Uterus (tissue), 4 donors: ENCODE data around the gene LGMN. TPM values are rescaled to one million over a fixed set of nuclear protein-coding genes. Genes with fewer than 3 reads are reported as not detected.

Experiments
- DNase-seq, 2 donors: peaks; one replicate each; pipeline ENCODE4 v3.0.0-alpha.2; 2019 to 2020
- H3K27ac ChIP-seq, 2 donors: fragments of 200-600 bp; sonication (generic); 1 replicate in 1 of 2; 2 replicates in 1 of 2; pipeline ENCODE4 v1.5.1; 2016 to 2018
- H3K27me3 ChIP-seq, 2 donors: fragments of 200-600 bp; sonication (generic); one replicate each; pipeline ENCODE4 v1.5.1; 2018 to 2019; ENCODE audit warnings: control low read depth in 1 of 2
- H3K36me3 ChIP-seq, 2 donors: fragments of 200-600 bp; sonication (generic); one replicate each; pipeline ENCODE4 v1.5.1; 2019; ENCODE audit warnings: control low read depth in 1 of 2
- H3K4me1 ChIP-seq, 2 donors: fragments of 200-600 bp; sonication (generic); one replicate each; pipeline ENCODE4 v1.5.1; 2018 to 2019; ENCODE audit warnings: control low read depth in 1 of 2
- H3K4me3 ChIP-seq, 2 donors: fragments of 200-600 bp; sonication (generic); 1 replicate in 1 of 2; 2 replicates in 1 of 2; pipeline ENCODE4 v1.5.1; 2018 to 2019; ENCODE audit warnings: mild to moderate bottlenecking in 1 of 2
- H3K9me3 ChIP-seq, 2 donors: fragments of 200-600 bp; sonication (generic); one replicate each; pipeline ENCODE4 v1.5.1; 2019; ENCODE audit warnings: control low read depth in 1 of 2
- CTCF ChIP-seq, 4 experiments: fragments of 200-600 bp in 2 of 4; fragments of 450-650 bp in 2 of 4; sonication (generic) in 2 of 4; IDR thresholded peaks; one replicate each; pipeline ENCODE4 v1.5.1; 2016 to 2019; ENCODE audit warnings: antibody characterized with exemption in 4 of 4, mild to moderate bottlenecking in 2 of 4, moderate library complexity in 1 of 4
- POLR2A ChIP-seq, 2 donors: fragments of 450-650 bp; IDR thresholded peaks; one replicate each; pipeline ENCODE4 v1.6.1; 2016; ENCODE audit warnings: antibody characterized with exemption in 2 of 2, mild to moderate bottlenecking in 1 of 2, moderate library complexity in 1 of 2
- intact Hi-C: fragments of 100-400 bp; cut with DNase I; formaldehyde crosslinking; loops from one replicate; pipeline ENCODE4 v1.15.1; 2023; ENCODE audit warnings: low total_unique reads
- total RNA-seq, 4 donors: library from RNA; depleted of rRNA in 3 of 4; stranded (reverse); fragments of >200 nt in 3 of 4; gene quantifications; one replicate each; pipeline versions ENCODE4 v1.1.0 to v1.2.4, GENCODE V29; 2014 to 2023
- donor health status: DM: yes; HTN: yes; CAD: no.

Gene LGMN
- total RNA-seq, 4 donors from 2014 or later = 13.6 to 91.4 (median 69.1) TPM

- Histone ChIP-seq H3K4me3 (no peak overlapping the region), H3K27ac (no peak overlapping the region), H3K4me1 (no peaks in the 10 kb centered on the region), H3K9me3 (no peaks in the 10 kb centered on the region), H3K36me3 (no peaks in the 10 kb centered on the region), H3K27me3 (no peaks in the 10 kb centered on the region)
- no peak for TF ChIP-seq POLR2A (IDR thresholded peaks at IDR 0.05)
- TF ChIP-seq CTCF (IDR thresholded peaks at IDR 0.05) = no peak
- intact Hi-C loops = no loop called here
- no peak for DNase-seq
These were observed 45.9 kb downstream of the LGMN start for GRCh38 chr14:92702441-92702918.

- Histone ChIP-seq H3K4me1 (no peaks in the 10 kb centered on the region), H3K27ac (no peak overlapping the region), H3K36me3 (no peaks in the 10 kb centered on the region), H3K4me3 (no peak overlapping the region), H3K27me3 (no peaks in the 10 kb centered on the region), H3K9me3 (no peaks in the 10 kb centered on the region)
- no peak for DNase-seq
- intact Hi-C loops = no loop called here
- TF ChIP-seq CTCF (IDR thresholded peaks at IDR 0.05) (no peak), POLR2A (IDR thresholded peaks at IDR 0.05) (no peak)
These were observed 46.6 kb downstream of the LGMN start for GRCh38 chr14:92701826-92702225.

GRCh38 chr14:92698393-92698792, 50.0 kb downstream of the LGMN start:
- no peaks in the 10 kb centered on the region for H3K27me3 ChIP-seq
- no peaks in the 10 kb centered on the region for H3K4me1 ChIP-seq
- H3K27ac ChIP-seq = no peak overlapping the region
- H3K36me3 ChIP-seq = no peaks in the 10 kb centered on the region
- no peak overlapping the region for H3K4me3 ChIP-seq
- DNase-seq = no peak
- no peaks in the 10 kb centered on the region for H3K9me3 ChIP-seq
- intact Hi-C loops = no loop called here
- TF ChIP-seq CTCF (IDR thresholded peaks at IDR 0.05) (no peak), POLR2A (IDR thresholded peaks at IDR 0.05) (no peak)

GRCh38 chr14:92696366-92696765, 52.1 kb downstream of the LGMN start:
- DNase-seq = no peak
- TF ChIP-seq POLR2A (IDR thresholded peaks at IDR 0.05) = no peak
- no peak for TF ChIP-seq CTCF (IDR thresholded peaks at IDR 0.05)
- intact Hi-C loops = no loop called here
- Histone ChIP-seq H3K4me1 (no peaks in the 10 kb centered on the region), H3K27me3 (no peaks in the 10 kb centered on the region), H3K9me3 (no peaks in the 10 kb centered on the region), H3K36me3 (no peaks in the 10 kb centered on the region), H3K27ac (no peak overlapping the region), H3K4me3 (no peak overlapping the region)

GRCh38 chr14:92695562-92695961, 52.9 kb downstream of the LGMN start:
- TF ChIP-seq CTCF (IDR thresholded peaks at IDR 0.05) = no peak
- no peak for TF ChIP-seq POLR2A (IDR thresholded peaks at IDR 0.05)
- intact Hi-C loops = no loop called here
- Histone ChIP-seq H3K27ac (no peak overlapping the region), H3K9me3 (no peaks in the 10 kb centered on the region), H3K36me3 (no peaks in the 10 kb centered on the region), H3K4me3 (no peak overlapping the region), H3K4me1 (no peaks in the 10 kb centered on the region), H3K27me3 (no peaks in the 10 kb centered on the region)
- no peak for DNase-seq
